ENCODE results near the gene BNIP5.

Gene BNIP5

GRCh38 chr6:36267731-36268477 is 68.8 kb downstream of the BNIP5 start:
- no peak overlapping the region for H3K4me3 Mint-ChIP-seq
- no peak overlapping the region for H3K27ac Mint-ChIP-seq
- H3K36me3 Mint-ChIP-seq (ENCODE audit: low read depth) = no peaks in the 10 kb centered on the region
- no peaks in the 10 kb centered on the region for H3K4me1 Mint-ChIP-seq (ENCODE audit: low read depth)
- peaks cover 6% of the 10 kb centered on the region for H3K9me3 Mint-ChIP-seq
- peaks cover 8% of the 10 kb centered on the region for H3K27me3 Mint-ChIP-seq

DNA sequence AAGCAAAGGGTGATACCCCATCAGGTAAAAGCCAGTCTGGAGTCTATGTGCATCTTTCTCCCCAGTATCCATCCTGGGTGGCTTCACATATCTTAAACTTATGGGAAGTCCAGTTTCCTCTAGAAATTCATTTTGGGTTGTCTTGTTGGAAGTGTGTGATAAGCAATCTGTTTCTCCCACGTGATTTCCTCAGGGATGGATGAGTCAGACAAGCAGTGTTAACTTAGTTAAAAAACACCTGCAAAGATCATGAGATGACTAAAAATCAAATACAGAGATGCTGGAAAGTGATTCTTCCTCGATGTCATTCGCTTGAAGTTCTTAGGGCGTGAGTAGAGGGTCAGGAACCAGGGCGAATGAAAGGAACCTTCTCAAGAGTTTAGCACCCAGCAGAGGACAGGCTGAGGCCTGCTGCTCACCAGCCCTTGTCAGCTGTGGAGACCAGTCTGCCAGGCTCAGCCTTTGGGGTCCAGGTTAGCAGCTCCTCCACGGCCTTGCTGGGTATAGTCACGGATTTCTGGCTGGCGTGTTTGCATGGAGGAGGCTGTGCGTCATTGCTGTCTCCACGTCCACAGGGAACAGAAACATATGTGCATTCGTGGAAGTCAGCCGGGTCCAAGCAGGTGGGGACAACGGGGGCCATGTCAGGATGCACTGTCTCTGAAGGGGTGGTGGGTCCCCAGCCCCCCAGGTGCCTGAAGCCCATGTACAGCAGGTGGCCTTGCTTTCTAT is 69.6 kb downstream of the BNIP5 start:
- Mint-ChIP-seq H3K4me1 (ENCODE audit: low read depth) (no peaks in the 10 kb centered on the region), H3K4me3 (no peak overlapping the region), H3K27me3 (peaks cover 8% of the 10 kb centered on the region), H3K27ac (no peak overlapping the region), H3K36me3 (ENCODE audit: low read depth) (no peaks in the 10 kb centered on the region), H3K9me3 (peaks cover 6% of the 10 kb centered on the region)

All from stimulated activated naive CD8-positive, alpha-beta T cell treated with anti-CD3 and anti-CD28 coated beads, Interleukin-15, Interleukin-2, amounts not matched to agents 100 ng/mL and 50 ng/mL, for 24 hours (primary cell).